WERI-Rb-1 (cell line): ENCODE results near the gene ZNF688.

ENCODE experiments used
- DNase-seq: peaks from one replicate; pipeline ENCODE4 v3.0.0-alpha.2; 2020
- H3K27ac ChIP-seq: fragments of 250-450 bp; sonication (Bioruptor Pico); 2 replicates; pipeline ENCODE4 v1.5.1; 2020; ENCODE audit warnings: mild to moderate bottlenecking, moderate library complexity
- H3K27me3 ChIP-seq: fragments of 250-450 bp; sonication (Bioruptor Pico); 2 replicates; pipeline ENCODE4 v1.5.1; 2021; ENCODE audit warnings: mild to moderate bottlenecking, low read depth, moderate library complexity; ENCODE audit not compliant: insufficient read depth, severe bottlenecking
- H3K36me3 ChIP-seq: fragments of 250-450 bp; sonication (Bioruptor Pico); 2 replicates; pipeline ENCODE4 v1.5.1; 2020; ENCODE audit warnings: mild to moderate bottlenecking, moderate library complexity
- H3K4me3 ChIP-seq: 2 replicates; pipeline ENCODE4 v1.5.1; 2011; ENCODE audit warnings: low read depth, mild to moderate bottlenecking, control low read depth, low read length
- H3K9me3 ChIP-seq: fragments of 250-450 bp; sonication (Bioruptor Pico); 2 replicates; pipeline ENCODE4 v1.5.1; 2021; ENCODE audit warnings: mild to moderate bottlenecking, moderate library complexity; ENCODE audit not compliant: severe bottlenecking
- TF ChIP-seq, protein P1 (sequence below): IDR thresholded peaks from 2 replicates; pipeline ENCODE4 v1.5.1; 2011; ENCODE audit warnings: low read depth, mild to moderate bottlenecking, control low read depth, inconsistent platforms, low read length

Gene ZNF688

DNA sequence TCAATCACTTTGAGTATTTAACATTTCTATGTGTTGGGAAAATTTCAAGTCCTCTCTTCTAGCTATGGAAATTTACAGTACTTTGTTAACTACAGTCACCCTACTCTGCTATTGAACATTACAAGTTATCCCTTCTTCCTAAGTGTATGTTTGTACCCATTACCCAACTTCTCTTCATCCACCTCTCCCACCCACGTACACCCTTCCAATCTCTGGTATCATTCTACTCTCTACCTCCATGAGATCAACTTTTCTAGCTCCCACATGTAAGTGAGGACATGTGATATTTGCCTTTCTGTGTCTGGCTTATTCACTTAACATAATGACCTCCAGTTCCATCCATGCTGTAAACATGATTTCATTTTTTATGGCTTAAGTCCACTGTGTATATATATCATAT lies 3.2 kb upstream of the ZNF688 start:
- no peaks in the 10 kb centered on the region for H3K27me3 ChIP-seq
- no peak overlapping the region for H3K27ac ChIP-seq
- TF ChIP-seq, protein P1, sequence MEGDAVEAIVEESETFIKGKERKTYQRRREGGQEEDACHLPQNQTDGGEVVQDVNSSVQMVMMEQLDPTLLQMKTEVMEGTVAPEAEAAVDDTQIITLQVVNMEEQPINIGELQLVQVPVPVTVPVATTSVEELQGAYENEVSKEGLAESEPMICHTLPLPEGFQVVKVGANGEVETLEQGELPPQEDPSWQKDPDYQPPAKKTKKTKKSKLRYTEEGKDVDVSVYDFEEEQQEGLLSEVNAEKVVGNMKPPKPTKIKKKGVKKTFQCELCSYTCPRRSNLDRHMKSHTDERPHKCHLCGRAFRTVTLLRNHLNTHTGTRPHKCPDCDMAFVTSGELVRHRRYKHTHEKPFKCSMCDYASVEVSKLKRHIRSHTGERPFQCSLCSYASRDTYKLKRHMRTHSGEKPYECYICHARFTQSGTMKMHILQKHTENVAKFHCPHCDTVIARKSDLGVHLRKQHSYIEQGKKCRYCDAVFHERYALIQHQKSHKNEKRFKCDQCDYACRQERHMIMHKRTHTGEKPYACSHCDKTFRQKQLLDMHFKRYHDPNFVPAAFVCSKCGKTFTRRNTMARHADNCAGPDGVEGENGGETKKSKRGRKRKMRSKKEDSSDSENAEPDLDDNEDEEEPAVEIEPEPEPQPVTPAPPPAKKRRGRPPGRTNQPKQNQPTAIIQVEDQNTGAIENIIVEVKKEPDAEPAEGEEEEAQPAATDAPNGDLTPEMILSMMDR = no peak
- H3K4me3 ChIP-seq = no peak overlapping the region
- DNase-seq = no peak
- peaks cover 45% of the 10 kb centered on the region for H3K36me3 ChIP-seq
- no peaks in the 10 kb centered on the region for H3K9me3 ChIP-seq

- peaks cover 13% of the 10 kb centered on the region for H3K36me3 ChIP-seq
- no peaks in the 10 kb centered on the region for H3K9me3 ChIP-seq
- no peaks in the 10 kb centered on the region for H3K27me3 ChIP-seq
- TF ChIP-seq, protein P1 = no peak
- peak overlapping the region; percentile 96 for H3K27ac ChIP-seq
- H3K4me3 ChIP-seq = peak overlapping the region; percentile 90
- DNase-seq = peak; percentile 49
Observed at GRCh38 chr16:30570636-30571444, 674 bp downstream of the ZNF688 start.

- TF ChIP-seq, protein P1 = no peak
- Histone ChIP-seq H3K27ac (peak overlapping the region; percentile 96), H3K9me3 (no peaks in the 10 kb centered on the region), H3K27me3 (no peaks in the 10 kb centered on the region), H3K36me3 (peaks cover 11% of the 10 kb centered on the region), H3K4me3 (0 out of 2 replicates have a peak overlapping the region, but pooled peaks have one; percentile 90)
- no peak for DNase-seq
Observed at GRCh38 chr16:30569746-30570635, 1.5 kb downstream of the ZNF688 start.

GRCh38 chr16:30569281-30569680 lies 2.2 kb downstream of the ZNF688 start:
- peaks cover 11% of the 10 kb centered on the region for H3K36me3 ChIP-seq
- no peak overlapping the region for H3K4me3 ChIP-seq
- TF ChIP-seq, protein P1 = no peak
- H3K9me3 ChIP-seq = no peaks in the 10 kb centered on the region
- no peak overlapping the region for H3K27ac ChIP-seq
- no peak for DNase-seq
- H3K27me3 ChIP-seq = no peaks in the 10 kb centered on the region

- no peak overlapping the region for H3K4me3 ChIP-seq
- H3K36me3 ChIP-seq = peaks cover under 1% of the 10 kb centered on the region; the same call in 1 of the 2 replicates
- TF ChIP-seq, protein P1 = no peak
- DNase-seq = no peak
- H3K27ac ChIP-seq = no peak overlapping the region
- no peaks in the 10 kb centered on the region for H3K27me3 ChIP-seq
- no peaks in the 10 kb centered on the region for H3K9me3 ChIP-seq
Observed at GRCh38 chr16:30567991-30568638, 3.4 kb downstream of the ZNF688 start.
